ENCODE measurements around the gene PTPRQ.

PTPRQ gene

GRCh38 chr12:80581783-80582182 lies 137.7 kb downstream of the PTPRQ start:
- TF ChIP-seq CTCF (IDR thresholded peaks at IDR 0.05; ENCODE audit: low read depth, low read length, missing control alignments) = no peak
- DNase-seq (ENCODE audit: extremely low read depth, low read depth) = no peak
- no peak overlapping the region for H3K4me3 ChIP-seq (replicated peaks; ENCODE audit: low read depth, low read length)

GRCh38 chr12:80582431-80582830 lies 138.4 kb downstream of the PTPRQ start:
- no peak for TF ChIP-seq CTCF (IDR thresholded peaks at IDR 0.05; ENCODE audit: low read depth, low read length, missing control alignments)
- no peak overlapping the region for H3K4me3 ChIP-seq (replicated peaks; ENCODE audit: low read depth, low read length)
- DNase-seq (ENCODE audit: extremely low read depth, low read depth) = no peak

GRCh38 chr12:80589077-80589476 lies 145.0 kb downstream of the PTPRQ start:
- TF ChIP-seq CTCF (IDR thresholded peaks at IDR 0.05; ENCODE audit: low read depth, low read length, missing control alignments) = no peak
- no peak for DNase-seq (ENCODE audit: extremely low read depth, low read depth)
- H3K4me3 ChIP-seq (replicated peaks; ENCODE audit: low read depth, low read length) = no peak overlapping the region

GRCh38 chr12:80590085-80590484 lies 146.1 kb downstream of the PTPRQ start:
- DNase-seq (ENCODE audit: extremely low read depth, low read depth) = no peak
- no peak overlapping the region for H3K4me3 ChIP-seq (replicated peaks; ENCODE audit: low read depth, low read length)

GRCh38 chr12:80593766-80594165 lies 149.7 kb downstream of the PTPRQ start:
- peak; percentile 70 for DNase-seq (ENCODE audit: extremely low read depth, low read depth)
- no peak overlapping the region for H3K4me3 ChIP-seq (replicated peaks; ENCODE audit: low read depth, low read length)
- no peak for TF ChIP-seq CTCF (IDR thresholded peaks at IDR 0.05; ENCODE audit: low read depth, low read length, missing control alignments)

More at GRCh38 chr12:80590085-80590484, 146.1 kb downstream of the PTPRQ start:
- no peak for TF ChIP-seq CTCF (IDR thresholded peaks at IDR 0.05; ENCODE audit: low read depth, low read length, missing control alignments)

GRCh38 chr12:80596509-80596908 lies 152.5 kb downstream of the PTPRQ start:
- no peak for DNase-seq (ENCODE audit: extremely low read depth, low read depth)
- no peak for TF ChIP-seq CTCF (IDR thresholded peaks at IDR 0.05; ENCODE audit: low read depth, low read length, missing control alignments)
- no peak overlapping the region for H3K4me3 ChIP-seq (replicated peaks; ENCODE audit: low read depth, low read length)

GRCh38 chr12:80598004-80598606 lies 154.1 kb downstream of the PTPRQ start:
- peak; percentile 28 for TF ChIP-seq CTCF (IDR thresholded peaks at IDR 0.05; ENCODE audit: low read depth, low read length, missing control alignments)
- H3K4me3 ChIP-seq (replicated peaks; ENCODE audit: low read depth, low read length) = no peak overlapping the region
- DNase-seq (ENCODE audit: extremely low read depth, low read depth) = peak; percentile 32
